IMR-90 (cell line): ENCODE results near the gene ERP44. TPM values are rescaled to one million over a fixed set of nuclear protein-coding genes. Genes with fewer than 3 reads are reported as not detected.

Experiments used
- ATAC-seq: fragments of 200-7000 bp; cut with Tn5 transposase; 2 replicates; pipeline ENCODE4 v1.9.1; 2020; ENCODE audit warnings: low read depth, mild to moderate bottlenecking, moderate library complexity
- BruUV-seq: library from RNA; stranded (reverse); fragments of 400-500 nt; replicated peaks from 2 replicates; lab custom pipeline; 2021; lab: Mats Ljungman, UMichigan
- CTCF ChIA-PET: fragments of 300-600 bp; formaldehyde crosslinking; extraction: SDS; loops from one replicate; lab custom pipeline; 2021; ENCODE audit warnings: antibody characterized with exemption; lab: Yijun Ruan, JAX
- POLR2A ChIA-PET: fragments of 300-600 bp; sonication (Branson Sonifier 250); formaldehyde crosslinking; loops from one replicate; lab custom pipeline; 2022; ENCODE audit warnings: antibody characterized with exemption; ENCODE audit not compliant: unreplicated experiment; lab: Charles Lee
- DNase-seq: peaks from one replicate; pipeline ENCODE4 v3.0.0; 2013
- H2AFZ ChIP-seq: replicated peaks from 2 replicates; pipeline ENCODE3; 2013; ENCODE audit warnings: low read length, mild to moderate bottlenecking; ENCODE audit not compliant: poor library complexity
- H2AK5ac ChIP-seq: 2 replicates; pipeline ENCODE4 v1.6.1; 2013; ENCODE audit warnings: low read depth, low read length, inconsistent platforms
- H2AK9ac ChIP-seq: replicated peaks from 2 replicates; pipeline ENCODE3; 2013; ENCODE audit warnings: mild to moderate bottlenecking, low read depth, low read length, moderate library complexity; ENCODE audit not compliant: poor library complexity
- H2BK120ac ChIP-seq: 2 replicates; pipeline ENCODE4 v1.6.1; 2013; ENCODE audit warnings: low read depth, low read length, inconsistent platforms
- H2BK15ac ChIP-seq: 3 replicates; pipeline ENCODE4 v1.6.1; 2013; ENCODE audit warnings: low read depth, low read length, inconsistent platforms
- H2BK20ac ChIP-seq: 2 replicates; pipeline ENCODE4 v1.6.1; 2013; ENCODE audit warnings: low read depth, mild to moderate bottlenecking, inconsistent platforms, low read length, moderate library complexity
- H2BK5ac ChIP-seq: 2 replicates; pipeline ENCODE4 v1.6.1; 2013; ENCODE audit warnings: mild to moderate bottlenecking, low read depth, low read length, inconsistent platforms; ENCODE audit not compliant: poor library complexity, severe bottlenecking
- H3K14ac ChIP-seq: replicated peaks from 2 replicates; pipeline ENCODE4 v1.6.1; 2013; ENCODE audit warnings: low read depth, low read length, inconsistent platforms
- H3K18ac ChIP-seq: 2 replicates; pipeline ENCODE4 v1.6.1; 2013; ENCODE audit warnings: low read depth, low read length, control low read depth
- H3K23ac ChIP-seq: 2 replicates; pipeline ENCODE4 v1.6.1; 2013; ENCODE audit warnings: low read depth, low read length, inconsistent platforms
- H3K27ac ChIP-seq: 2 replicates; pipeline ENCODE4 v1.5.1; 2013; ENCODE audit warnings: mild to moderate bottlenecking, control low read depth, low read length; ENCODE audit not compliant: insufficient read depth
- H3K27me3 ChIP-seq: 2 replicates; pipeline ENCODE4 v1.6.1; 2013; ENCODE audit warnings: low read length; ENCODE audit not compliant: control insufficient read depth, insufficient read depth
- H3K36me3 ChIP-seq: 2 replicates; pipeline ENCODE4 v1.6.1; 2013; ENCODE audit warnings: low read length, mixed read lengths; ENCODE audit not compliant: control insufficient read depth, insufficient read depth
- H3K4ac ChIP-seq: 2 replicates; pipeline ENCODE4 v1.6.1; 2013; ENCODE audit warnings: low read depth, low read length, inconsistent platforms
- H3K4me1 ChIP-seq: 2 replicates; pipeline ENCODE4 v1.6.1; 2013; ENCODE audit warnings: low read length, mixed read lengths; ENCODE audit not compliant: control insufficient read depth, insufficient read depth
- H3K4me2 ChIP-seq: 2 replicates; pipeline ENCODE4 v1.6.1; 2013; ENCODE audit warnings: low read depth, mild to moderate bottlenecking, control low read depth, low read length, moderate library complexity
- H3K4me3 ChIP-seq: 2 replicates; pipeline ENCODE4 v1.5.1; 2013; ENCODE audit warnings: low read depth, mild to moderate bottlenecking, control low read depth, low read length, moderate library complexity; ENCODE audit not compliant: insufficient read depth
- H3K56ac ChIP-seq: 2 replicates; pipeline ENCODE4 v1.6.1; 2013; ENCODE audit warnings: low read length, inconsistent platforms; ENCODE audit not compliant: insufficient read depth; ENCODE audit errors: extremely low read depth
- H3K79me1 ChIP-seq, 2 experiments: 2 replicates each; pipeline ENCODE4 v1.6.1; 2013; ENCODE audit warnings: low read length in 2 of 2, inconsistent platforms in 1 of 2, low read depth in 1 of 2
- H3K9ac ChIP-seq: 2 replicates; pipeline ENCODE4 v1.6.1; 2013; ENCODE audit warnings: low read depth, low read length, control low read depth
- H3K9me1 ChIP-seq: 2 replicates; pipeline ENCODE4 v1.6.1; 2013; ENCODE audit warnings: low read length, inconsistent platforms; ENCODE audit not compliant: insufficient read depth
- H3K9me3 ChIP-seq: 2 replicates; pipeline ENCODE4 v1.6.1; 2013; ENCODE audit warnings: low read length; ENCODE audit not compliant: control insufficient read depth, insufficient read depth
- H4K20me1 ChIP-seq: 2 replicates; pipeline ENCODE4 v1.6.1; 2013; ENCODE audit warnings: low read length, inconsistent platforms; ENCODE audit not compliant: insufficient read depth
- H4K5ac ChIP-seq: 2 replicates; pipeline ENCODE4 v1.6.1; 2013; ENCODE audit warnings: mild to moderate bottlenecking, low read depth, low read length, control low read depth
- H4K8ac ChIP-seq, 2 experiments: 2 replicates each; pipeline ENCODE4 v1.6.1; 2013; ENCODE audit warnings: low read depth in 2 of 2, low read length in 2 of 2, control low read depth in 1 of 2, inconsistent platforms in 1 of 2
- H4K91ac ChIP-seq: 2 replicates; pipeline ENCODE4 v1.6.1; 2013; ENCODE audit warnings: low read depth, low read length, inconsistent platforms; ENCODE audit not compliant: insufficient read depth
- CEBPB ChIP-seq: IDR thresholded peaks from 2 replicates; pipeline ENCODE4 v1.6.1; 2012; ENCODE audit warnings: low read depth, low read length, improper control_type of control experiment
- CHD1 ChIP-seq: IDR thresholded peaks from 2 replicates; pipeline ENCODE4 v1.6.1; 2012; ENCODE audit warnings: low read depth, low read length, improper control_type of control experiment
- CTCF ChIP-seq: conservative IDR thresholded peaks from 2 replicates; pipeline ENCODE4 v1.5.1; 2012; ENCODE audit warnings: mild to moderate bottlenecking, low read depth, low read length, improper control_type of control experiment
- FOS ChIP-seq: fragments of 150-350 bp; IDR thresholded peaks from 2 replicates; pipeline ENCODE4 v1.6.1; 2016; ENCODE audit warnings: low read depth, low read length
- MAFK ChIP-seq: IDR thresholded peaks from 2 replicates; pipeline ENCODE4 v1.6.1; 2012; ENCODE audit warnings: low read depth, low read length, improper control_type of control experiment
- MAZ ChIP-seq: IDR thresholded peaks from 2 replicates; pipeline ENCODE4 v1.6.1; 2012; ENCODE audit warnings: low read depth, mild to moderate bottlenecking, low read length, improper control_type of control experiment, moderate library complexity, borderline replicate concordance
- MXI1 ChIP-seq: IDR thresholded peaks from 2 replicates; pipeline ENCODE4 v1.6.1; 2012; ENCODE audit warnings: low read depth, mild to moderate bottlenecking, low read length, moderate library complexity, borderline replicate concordance
- RAD21 ChIP-seq: IDR thresholded peaks from 2 replicates; pipeline ENCODE4 v1.6.1; 2012; ENCODE audit warnings: low read length, improper control_type of control experiment
- WGBS, 2 experiments: methylation state at CpG; one replicate each; pipeline versions ENCODE4 v1.1.5 to v1.1.7; 2013; ENCODE audit warnings: missing lambda C conversion rate in 2 of 2; ENCODE audit not compliant: insufficient read length in 1 of 2; ENCODE audit errors: extremely low coverage in 2 of 2; 5-methylcytosine and 5-hydroxymethylcytosine counted together
- dilution Hi-C: fragments of 300-500 bp; cut with HindIII; formaldehyde crosslinking; loops from one replicate; pipeline ENCODE4 v1.14.3; 2018; ENCODE audit warnings: low sequenced_read_pairs; ENCODE audit not compliant: unreplicated experiment
- in situ Hi-C: fragments of 300-500 bp; cut with MboI; formaldehyde crosslinking; loops from 3 replicates; pipeline ENCODE4 v1.14.3; 2019; ENCODE audit warnings: low sequenced_read_pairs, inconsistent platforms, mixed read lengths
- intact Hi-C: fragments of 100-400 bp; cut with micrococcal nuclease; formaldehyde crosslinking; loops from 2 replicates; pipeline ENCODE4 v1.10.0; 2022
- polyA plus RNA-seq, 3 experiments: library from polyadenylated mRNA; depleted of rRNA; stranded (reverse); fragments of >200 nt; gene quantifications; 2 replicates each; pipeline ENCODE4 v1.2.3, GENCODE V29; 2012; ENCODE audit warnings: low replicate concordance in 1 of 3
- total RNA-seq: library from RNA; depleted of rRNA; stranded (reverse); fragments of >200 nt; gene quantifications from 2 replicates; pipeline ENCODE4 v1.2.3, GENCODE V29; 2012

ERP44 gene
- total and polyA plus RNA-seq, 2 of the 4 experiments (the other 2 are of a cell fraction), result 9.1 to 13.5 TPM

- WGBS, 2 experiments, result 100% methylated on average over 1 of the region's 4 CpGs; no CpG with 5 or more reads in 1 of the 2 experiments
- in situ Hi-C loops, result no loop called here
- no peak for TF ChIP-seq MAFK
- TF ChIP-seq MXI1, result no peak
- TF ChIP-seq RAD21, result no peak
- no peak for TF ChIP-seq CHD1
- no peak for TF ChIP-seq FOS
- no peak for TF ChIP-seq MAZ
- TF ChIP-seq CEBPB, result no peak
- TF ChIP-seq CTCF, result no peak
Measured at GRCh38 chr9:100058699-100059579, 39.9 kb downstream of the ERP44 start.

More at GRCh38 chr9:100058699-100059579, 39.9 kb downstream of the ERP44 start:
- Histone ChIP-seq H3K23ac (no peak overlapping the region), H3K9me1 (no peaks in the 10 kb centered on the region), H2AK9ac (no peak overlapping the region), H3K56ac (no peak overlapping the region), H4K8ac (no peak overlapping the region), H3K4me3 (no peak overlapping the region), H3K36me3 (peaks cover 5% of the 10 kb centered on the region), H3K4ac (no peak overlapping the region), H2AK5ac (no peak overlapping the region), H3K9me3 (no peaks in the 10 kb centered on the region), H3K14ac (no peak overlapping the region), H2BK120ac (no peak overlapping the region), H3K9ac (no peak overlapping the region), H3K27ac (no peak overlapping the region), H2BK5ac (no peak overlapping the region), H4K20me1 (peaks cover 3% of the 10 kb centered on the region; the same call in 1 of the 2 replicates), H2BK15ac (no peak overlapping the region), H2AFZ (no peak overlapping the region), H3K27me3 (no peaks in the 10 kb centered on the region), H3K79me1 (peaks cover 9 to 30% of the 10 kb centered on the region in 2 experiments), H2BK20ac (no peak overlapping the region), H4K91ac (no peak overlapping the region), H3K4me1 (no peaks in the 10 kb centered on the region), H3K18ac (no peak overlapping the region), H3K4me2 (no peak overlapping the region), H4K5ac (no peak overlapping the region)
- ATAC-seq, result no peak
- ChIA-PET POLR2A (no interaction called here), CTCF (interaction anchor here (0.6 kb wide), 1 partner anchor 26 kb away, joined by 3 read pairs; no protein-coding TSS in a partner anchor)
- dilution Hi-C loops (no loop called here), intact Hi-C loops (no loop called here)
- BruUV-seq, result no TSS peak
- no peak for DNase-seq
